Measurements from ENCODE around the gene LRP8. TPM values are rescaled to one million over a fixed set of nuclear protein-coding genes. Genes with fewer than 3 reads are reported as not detected.

The LRP8 gene
- total and polyA plus RNA-seq, 2 donors (not counting 1 experiment from before 2014, with no cell fraction given), result 7.8 to 9.4 TPM

DNA sequence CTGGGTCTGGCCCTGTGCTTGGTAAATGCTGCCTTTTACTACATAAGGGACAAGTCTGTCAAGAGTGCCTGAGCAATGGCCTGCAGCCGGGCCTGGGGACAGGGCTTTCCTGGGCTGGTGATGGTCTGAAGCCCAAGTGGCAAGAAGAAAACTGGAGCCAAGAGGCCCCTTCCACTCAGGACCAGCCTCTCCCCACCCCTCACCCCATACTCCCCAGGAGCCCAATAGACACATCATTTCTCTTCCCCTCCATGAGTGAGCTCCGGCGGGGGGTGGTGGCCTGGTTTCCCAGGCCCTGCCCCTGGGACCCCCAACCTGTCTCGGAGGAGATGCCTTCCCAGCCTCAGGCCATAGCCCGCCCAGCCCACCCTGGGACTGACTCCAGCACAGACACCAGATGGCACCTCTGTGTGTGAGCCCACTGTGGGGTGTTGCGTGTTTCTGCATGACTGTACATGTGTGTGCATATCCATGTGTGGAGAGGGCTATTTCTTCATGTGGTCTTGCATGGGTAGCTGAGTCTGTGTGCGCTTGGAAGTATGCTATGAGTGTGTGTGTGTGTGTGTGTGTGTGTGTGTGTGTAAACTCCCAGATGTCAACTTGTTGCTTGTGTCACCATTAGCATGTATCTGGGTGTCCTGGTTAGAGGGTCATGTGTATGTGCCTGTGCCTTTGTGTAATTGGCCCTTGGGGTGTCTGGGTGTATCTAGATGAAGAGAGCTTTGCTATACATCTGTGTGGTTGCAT, 14.3 kb upstream of the LRP8 start:
- Mint-ChIP-seq H3K27me3 (no peaks in the 10 kb centered on the region), H3K27ac (no peak overlapping the region), H3K4me1 (peaks cover 6% of the 10 kb centered on the region), H3K4me3 (no peak overlapping the region), H3K9me3 (ENCODE audit: insufficient read depth) (no peaks in the 10 kb centered on the region)
- no peak for DNase-seq
- WGBS (ENCODE audit: insufficient coverage), result 100% methylated on average over 7 of the region's 7 CpGs
- Histone ChIP-seq H3K4me1 (ENCODE audit: control insufficient read depth in 2 of 2, insufficient read depth in 2 of 2, low read length in 2 of 2) (peaks cover 0 to 14% of the 10 kb centered on the region in 2 donors), H3K4me2 (replicated peaks; ENCODE audit: low read depth, low read length, poor library complexity, severe bottlenecking) (no peak overlapping the region), H3K4me3 (ENCODE audit: control extremely low read depth in 1 of 5, extremely low read depth in 1 of 5, insufficient read depth in 1 of 5, low read depth in 2 of 5, low read length in 4 of 5) (no peak overlapping the region), H4K20me1 (ENCODE audit: control insufficient read depth, insufficient read depth, low read length, poor library complexity, severe bottlenecking) (no peaks in the 10 kb centered on the region), H3K27me3 (replicated peaks in 1 of 4; ENCODE audit: control extremely low read depth in 1 of 4, control insufficient read depth in 3 of 4, insufficient read depth in 4 of 4, low read length in 3 of 4) (no peaks in the 10 kb centered on the region), H3K79me2 (ENCODE audit: control insufficient read depth, insufficient read depth, low read length) (no peaks in the 10 kb centered on the region), H3K27ac (ENCODE audit: low read length in 2 of 2) (no peak overlapping the region), H2AFZ (ENCODE audit: insufficient read depth, low read depth, low read length, poor library complexity, severe bottlenecking) (no peak overlapping the region), H3K9ac (ENCODE audit: low read length) (no peak overlapping the region), H3K9me3 (ENCODE audit: control extremely low read depth in 1 of 3, control insufficient read depth in 2 of 3, insufficient read depth in 1 of 3, low read length in 2 of 3) (no peaks in the 10 kb centered on the region), H3K36me3 (replicated peaks in 1 of 2; ENCODE audit: control extremely low read depth in 1 of 2, control insufficient read depth in 1 of 2, extremely low read depth in 1 of 2, insufficient read depth in 2 of 2, low read length in 1 of 2) (no peaks in the 10 kb centered on the region)
- intact Hi-C loops (cut with micrococcal nuclease), result no loop called here
- POLR2A ChIA-PET, result no interaction called here
- ATAC-seq (ENCODE audit: low read depth), result no peak
- TF ChIP-seq, protein P1, sequence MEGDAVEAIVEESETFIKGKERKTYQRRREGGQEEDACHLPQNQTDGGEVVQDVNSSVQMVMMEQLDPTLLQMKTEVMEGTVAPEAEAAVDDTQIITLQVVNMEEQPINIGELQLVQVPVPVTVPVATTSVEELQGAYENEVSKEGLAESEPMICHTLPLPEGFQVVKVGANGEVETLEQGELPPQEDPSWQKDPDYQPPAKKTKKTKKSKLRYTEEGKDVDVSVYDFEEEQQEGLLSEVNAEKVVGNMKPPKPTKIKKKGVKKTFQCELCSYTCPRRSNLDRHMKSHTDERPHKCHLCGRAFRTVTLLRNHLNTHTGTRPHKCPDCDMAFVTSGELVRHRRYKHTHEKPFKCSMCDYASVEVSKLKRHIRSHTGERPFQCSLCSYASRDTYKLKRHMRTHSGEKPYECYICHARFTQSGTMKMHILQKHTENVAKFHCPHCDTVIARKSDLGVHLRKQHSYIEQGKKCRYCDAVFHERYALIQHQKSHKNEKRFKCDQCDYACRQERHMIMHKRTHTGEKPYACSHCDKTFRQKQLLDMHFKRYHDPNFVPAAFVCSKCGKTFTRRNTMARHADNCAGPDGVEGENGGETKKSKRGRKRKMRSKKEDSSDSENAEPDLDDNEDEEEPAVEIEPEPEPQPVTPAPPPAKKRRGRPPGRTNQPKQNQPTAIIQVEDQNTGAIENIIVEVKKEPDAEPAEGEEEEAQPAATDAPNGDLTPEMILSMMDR (IDR thresholded peaks at IDR 0.05), result no peak
- TF ChIP-seq EZH2 (IDR thresholded peaks at IDR 0.05; ENCODE audit: borderline replicate concordance, insufficient read depth, low read depth, low read length, poor library complexity, severe bottlenecking), result no peak
- CTCF ChIA-PET, result no interaction called here

DNA sequence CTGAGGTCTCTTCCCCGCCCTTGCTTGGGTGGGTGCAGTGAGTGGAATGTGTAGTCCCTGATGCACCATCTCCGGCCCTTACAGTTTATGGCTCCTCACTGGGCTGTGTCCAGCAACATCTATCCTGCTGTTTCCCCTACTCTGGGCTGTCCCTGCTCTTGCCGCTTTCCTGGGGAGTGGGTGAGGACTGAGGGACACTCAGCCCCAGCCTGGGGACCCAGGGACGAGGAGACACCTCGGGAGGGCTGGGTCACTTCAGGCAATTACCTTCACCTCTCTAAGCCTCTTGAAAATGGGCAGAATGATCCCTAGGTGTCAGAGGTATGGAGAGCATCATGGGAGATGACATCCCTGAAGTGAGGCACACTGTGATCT, 13.6 kb upstream of the LRP8 start:
- no peaks in the 10 kb centered on the region for H4K20me1 ChIP-seq (ENCODE audit: control insufficient read depth, insufficient read depth, low read length, poor library complexity, severe bottlenecking)
- H3K4me3 ChIP-seq (ENCODE audit: control extremely low read depth in 1 of 5, extremely low read depth in 1 of 5, insufficient read depth in 1 of 5, low read depth in 2 of 5, low read length in 4 of 5), result no peak overlapping the region
- no peak overlapping the region for H3K9ac ChIP-seq (ENCODE audit: low read length)
- Mint-ChIP-seq H3K4me1 (peaks cover 6% of the 10 kb centered on the region), H3K9me3 (ENCODE audit: insufficient read depth) (no peaks in the 10 kb centered on the region), H3K27ac (no peak overlapping the region), H3K27me3 (no peaks in the 10 kb centered on the region), H3K4me3 (no peak overlapping the region)
- H3K9me3 ChIP-seq (ENCODE audit: control extremely low read depth in 1 of 3, control insufficient read depth in 2 of 3, insufficient read depth in 1 of 3, low read length in 2 of 3), result no peaks in the 10 kb centered on the region
- CTCF ChIA-PET, result no interaction called here
- DNase-seq (no peak), ATAC-seq (ENCODE audit: low read depth) (no peak)
- no peaks in the 10 kb centered on the region for H3K79me2 ChIP-seq (ENCODE audit: control insufficient read depth, insufficient read depth, low read length)
- intact Hi-C loops (cut with micrococcal nuclease), result no loop called here
- H3K4me2 ChIP-seq (replicated peaks; ENCODE audit: low read depth, low read length, poor library complexity, severe bottlenecking), result no peak overlapping the region
- H3K4me1 ChIP-seq (ENCODE audit: control insufficient read depth in 2 of 2, insufficient read depth in 2 of 2, low read length in 2 of 2), result peaks cover 0 to 14% of the 10 kb centered on the region in 2 donors
- no peak overlapping the region for H3K27ac ChIP-seq (ENCODE audit: low read length in 2 of 2)
- WGBS (ENCODE audit: insufficient coverage), result no CpG with 5 or more reads among the region's 5 CpGs
- no peaks in the 10 kb centered on the region for H3K27me3 ChIP-seq (replicated peaks in 1 of 4; ENCODE audit: control extremely low read depth in 1 of 4, control insufficient read depth in 3 of 4, insufficient read depth in 4 of 4, low read length in 3 of 4)
- no peak for TF ChIP-seq EZH2 (IDR thresholded peaks at IDR 0.05; ENCODE audit: borderline replicate concordance, insufficient read depth, low read depth, low read length, poor library complexity, severe bottlenecking)
- TF ChIP-seq, protein P1 (IDR thresholded peaks at IDR 0.05), result no peak
- H3K36me3 ChIP-seq (replicated peaks in 1 of 2; ENCODE audit: control extremely low read depth in 1 of 2, control insufficient read depth in 1 of 2, extremely low read depth in 1 of 2, insufficient read depth in 2 of 2, low read length in 1 of 2), result no peaks in the 10 kb centered on the region
- POLR2A ChIA-PET, result no interaction called here
- H2AFZ ChIP-seq (ENCODE audit: insufficient read depth, low read depth, low read length, poor library complexity, severe bottlenecking), result no peak overlapping the region

All from B cell (primary cell).